Body of pancreas (tissue), 4 donors: ENCODE data around the gene HPS3. TPM values are rescaled to one million over a fixed set of nuclear protein-coding genes. Genes with fewer than 3 reads are reported as not detected.
A peak's percentile ranks its signal among the peaks of the same experiment; 100 is the strongest.

Experiments used
- ATAC-seq: fragments of 150-250 bp; one replicate; pipeline ENCODE4 v1.9.1; 2016
- DNase-seq, 4 donors: peaks; one replicate each; pipeline ENCODE4 v3.0.0-alpha.2; 2019
- H3K27ac ChIP-seq, 4 donors: fragments of 200-600 bp; sonication (generic); 1 replicate in 3 of 4; 2 replicates in 1 of 4; pipeline versions ENCODE4 v1.5.1 to v1.6.1; 2016 to 2019; ENCODE audit warnings: mild to moderate bottlenecking in 1 of 4, mixed read lengths in 1 of 4, moderate library complexity in 1 of 4
- H3K27me3 ChIP-seq, 2 donors: fragments of 200-600 bp; sonication (generic); one replicate each; pipeline ENCODE4 v1.6.0; 2016; ENCODE audit warnings: mild to moderate bottlenecking in 1 of 2
- H3K36me3 ChIP-seq, 2 donors: fragments of 200-600 bp; sonication (generic); replicated peaks in 1 of 2; 2 replicates each; pipeline ENCODE4 v1.5.1; 2016; ENCODE audit warnings: low read depth in 2 of 2; ENCODE audit not compliant: insufficient read depth in 1 of 2
- H3K4me1 ChIP-seq: fragments of 200-600 bp; sonication (generic); one replicate; pipeline ENCODE4 v1.6.0; 2016
- H3K4me3 ChIP-seq, 2 donors: fragments of 200-600 bp; sonication (generic); 1 replicate in 1 of 2; 2 replicates in 1 of 2; pipeline ENCODE4 v1.5.1; 2016 to 2019
- H3K9me3 ChIP-seq, 3 donors: fragments of 200-600 bp; sonication (generic); 1 replicate in 2 of 3; 2 replicates in 1 of 3; pipeline ENCODE4 v1.5.1; 2016
- CTCF ChIP-seq, 7 experiments: fragments of 450-650 bp in 4 of 7; fragments of 200-600 bp in 3 of 7; sonication (generic) in 3 of 7; IDR thresholded peaks; one replicate each; pipeline ENCODE4 v1.5.1; 2016 to 2019; ENCODE audit warnings: antibody characterized with exemption in 7 of 7
- POLR2A ChIP-seq, 3 donors: fragments of 450-650 bp; IDR thresholded peaks; one replicate each; pipeline ENCODE4 v1.6.1; 2016; ENCODE audit warnings: antibody characterized with exemption in 3 of 3, mild to moderate bottlenecking in 2 of 3
- WGBS, 2 donors: methylation state at CpG; one replicate each; pipeline ENCODE4 v1.1.5; 2017; 5-methylcytosine and 5-hydroxymethylcytosine counted together
- intact Hi-C: fragments of 100-400 bp; cut with DNase I; formaldehyde crosslinking; loops from one replicate; pipeline ENCODE4 v1.15.1; 2023
- total RNA-seq, 2 donors: library from RNA; depleted of rRNA; stranded (reverse); fragments of >200 nt; gene quantifications; one replicate each; pipeline ENCODE4 v1.1.0, GENCODE V29; 2016

HPS3 gene
- total RNA-seq: 10 to 100 TPM; 15.8 to 18.2 TPM

- Histone ChIP-seq H3K4me3 (peak within 1 kb of the TSS; percentile 83 to 84), H3K36me3 (no peaks in the 10 kb centered on the region), H3K27me3 (no peaks in the 10 kb centered on the region), H3K27ac (peak within 1 kb of the TSS; percentile 78 to 91 (median 86)), H3K4me1 (peaks cover 29% of the 10 kb centered on the region), H3K9me3 (no peaks in the 10 kb centered on the region)
- WGBS, 2 donors: 0% methylated on average over 43 to 73 of the region's 84 CpGs
- DNase-seq: peak; percentile 92 to 95 (median 93)
- peak; percentile 92 to 94 (median 93) for TF ChIP-seq POLR2A (IDR thresholded peaks at IDR 0.05)
- TF ChIP-seq CTCF (IDR thresholded peaks at IDR 0.05): peak in 2 of 7 experiments; percentile 9 to 39
- intact Hi-C loops: no loop called here
- peak; percentile 97 for ATAC-seq
These were observed at the start of gene HPS3 for GRCh38 chr3:149129326-149130205. TSS of gene HPS3 (plus strand) at chr3:149129638. CDS start at chr3:149129724, 86 bp downstream.

GRCh38 chr3:149080011-149080698, 49.3 kb upstream of the HPS3 start:
- whole genome bisulfite sequencing, 2 donors: 99 to 100% methylated on average over 3 of the region's 3 CpGs
- no peak overlapping the region for H3K4me3 ChIP-seq
- intact Hi-C loops: no loop called here
- ATAC-seq (no peak), DNase-seq (no peak)
- no peak overlapping the region for H3K27ac ChIP-seq
- TF ChIP-seq CTCF (IDR thresholded peaks at IDR 0.05) (no peak), POLR2A (IDR thresholded peaks at IDR 0.05) (no peak)
- no peaks in the 10 kb centered on the region for H3K27me3 ChIP-seq
- H3K36me3 ChIP-seq: peaks cover 0 to 3% of the 10 kb centered on the region in 2 donors
- peaks cover 9% of the 10 kb centered on the region for H3K4me1 ChIP-seq
- H3K9me3 ChIP-seq: no peaks in the 10 kb centered on the region

GRCh38 chr3:149080699-149081091, 48.7 kb upstream of the HPS3 start:
- no peak for TF ChIP-seq POLR2A (IDR thresholded peaks at IDR 0.05)
- no peak for TF ChIP-seq CTCF (IDR thresholded peaks at IDR 0.05)
- H3K9me3 ChIP-seq: no peaks in the 10 kb centered on the region
- ATAC-seq (no peak), DNase-seq (no peak)
- H3K36me3 ChIP-seq: peaks cover 0 to under 1% of the 10 kb centered on the region in 2 donors
- no peak overlapping the region for H3K4me3 ChIP-seq
- intact Hi-C loops: no loop called here
- H3K4me1 ChIP-seq: peaks cover 13% of the 10 kb centered on the region
- no peaks in the 10 kb centered on the region for H3K27me3 ChIP-seq
- H3K27ac ChIP-seq: no peak overlapping the region
- 90 to 93% methylated on average over 2 of the region's 2 CpGs for WGBS, 2 donors

GRCh38 chr3:149081772-149082171, 47.7 kb upstream of the HPS3 start:
- 87 to 96% methylated on average over 1 of the region's 1 CpG for WGBS, 2 donors
- Histone ChIP-seq H3K27me3 (no peaks in the 10 kb centered on the region), H3K27ac (no peak overlapping the region), H3K4me1 (peaks cover 16% of the 10 kb centered on the region), H3K36me3 (no peaks in the 10 kb centered on the region), H3K9me3 (no peaks in the 10 kb centered on the region), H3K4me3 (no peak overlapping the region)
- DNase-seq (no peak), ATAC-seq (no peak)
- intact Hi-C loops: no loop called here
- TF ChIP-seq POLR2A (IDR thresholded peaks at IDR 0.05) (no peak), CTCF (IDR thresholded peaks at IDR 0.05) (no peak)
